ENCODE results near the gene AKR7A2.
"Not testable (repeated sequence)": the region's sequence is repeated elsewhere in the genome, so short reads cannot be mapped to it uniquely, and the experiment has no call there.

Gene AKR7A2

GRCh38 chr1:19294638-19295037 is 17.3 kb downstream of the AKR7A2 start:
- no peak for DNase-seq

- DNase-seq, result no peak
Measured at GRCh38 chr1:19289244-19289643, 22.7 kb downstream of the AKR7A2 start.

DNA sequence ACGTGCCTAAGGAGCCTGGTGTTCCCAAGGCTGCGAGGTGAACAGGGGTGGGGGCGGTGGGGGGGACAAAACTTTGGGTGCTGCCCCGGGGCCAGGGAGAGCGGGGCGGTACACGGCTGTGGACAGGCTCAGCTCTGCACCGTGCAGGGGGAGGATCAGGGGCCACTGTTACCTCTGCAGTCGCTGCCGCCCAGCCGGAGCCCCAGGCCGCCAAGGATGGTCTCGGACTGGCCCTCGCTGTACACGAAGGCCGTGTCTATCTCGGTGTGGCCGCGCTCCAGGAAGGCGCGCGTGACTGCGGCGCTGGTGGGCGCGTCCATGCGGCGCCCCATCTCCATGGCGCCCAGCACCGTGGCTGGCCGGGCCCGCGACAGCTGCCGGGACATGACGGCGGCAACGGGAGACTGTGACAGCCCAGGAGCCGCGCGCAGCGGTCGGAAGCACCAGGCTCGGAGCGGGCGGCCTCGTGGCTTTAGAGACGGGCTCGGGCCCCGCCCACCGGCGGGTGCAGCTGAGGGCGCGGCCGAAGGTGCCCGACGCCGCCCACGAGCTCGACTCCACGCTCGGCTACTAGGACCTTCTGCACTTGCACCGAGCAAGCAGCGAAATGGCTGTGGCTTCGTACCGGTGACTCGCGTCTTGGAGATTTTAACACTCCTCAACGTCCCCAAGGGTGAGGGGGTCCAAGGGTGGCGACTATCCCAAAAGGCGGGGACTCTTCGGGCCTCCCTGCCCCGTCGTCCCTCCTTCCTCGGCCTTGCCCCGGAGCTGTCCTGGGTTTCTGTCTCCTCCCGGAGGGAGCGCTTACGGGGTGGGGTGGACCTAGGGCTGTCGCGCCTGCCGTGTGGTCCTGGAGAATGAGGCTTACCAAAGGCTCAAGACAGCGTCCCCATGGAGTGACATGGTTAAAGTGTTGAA is 23.4 kb downstream of the AKR7A2 start, which contains the start of gene AKR7A3:
AKR7A3 (minus strand) TSS at position 447 of the 918 bp plus-strand sequence; CDS start at position 386, 61 bp downstream.
- DNase-seq, result peak; percentile 53

GRCh38 chr1:19287436-19288185 is 24.3 kb downstream of the AKR7A2 start:
- no peak for DNase-seq

- DNase-seq, result not testable (repeated sequence)
Measured at GRCh38 chr1:19285807-19286206, 26.1 kb downstream of the AKR7A2 start.

DNA sequence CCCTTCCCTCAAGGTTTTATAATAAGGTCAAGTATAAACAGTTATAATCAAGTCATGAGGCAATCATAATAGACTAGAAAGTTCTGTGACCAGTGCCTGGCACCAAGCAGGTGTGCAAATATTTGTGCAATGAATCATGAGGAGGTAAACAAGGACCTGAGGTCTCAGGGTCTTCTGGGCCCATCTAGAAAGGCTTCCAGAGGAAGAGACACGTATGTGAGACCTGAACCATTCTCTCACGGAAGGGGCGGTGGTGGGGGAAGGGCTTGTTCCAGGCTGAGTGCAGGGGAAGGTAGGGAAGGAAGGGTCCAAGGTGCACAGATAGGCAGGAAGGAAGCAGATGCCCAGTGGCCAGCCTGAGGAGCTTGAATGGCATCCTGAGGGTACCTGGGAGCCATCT is 26.6 kb downstream of the AKR7A2 start:
- not testable (repeated sequence) for DNase-seq

DNA sequence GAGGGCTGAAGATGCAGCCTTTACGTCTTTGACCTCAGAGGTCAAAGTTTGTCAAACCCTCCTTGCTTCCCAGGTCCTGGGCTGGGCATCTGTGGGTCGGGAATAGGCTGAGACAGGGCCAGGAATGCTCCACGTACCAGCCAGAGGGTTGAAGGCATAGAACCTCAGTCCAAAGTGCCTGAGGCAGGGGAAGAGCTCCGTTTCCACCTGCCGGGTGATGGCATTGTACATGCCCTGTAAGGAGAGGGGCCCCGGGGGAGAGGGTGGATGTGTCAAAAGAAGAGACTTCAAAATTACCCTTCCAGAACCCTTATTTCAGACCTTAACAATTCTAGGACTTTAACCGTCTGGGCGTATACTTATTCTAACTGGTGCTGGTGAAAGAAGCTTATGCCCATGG is 27.1 kb downstream of the AKR7A2 start:
- no peak for DNase-seq

DNA sequence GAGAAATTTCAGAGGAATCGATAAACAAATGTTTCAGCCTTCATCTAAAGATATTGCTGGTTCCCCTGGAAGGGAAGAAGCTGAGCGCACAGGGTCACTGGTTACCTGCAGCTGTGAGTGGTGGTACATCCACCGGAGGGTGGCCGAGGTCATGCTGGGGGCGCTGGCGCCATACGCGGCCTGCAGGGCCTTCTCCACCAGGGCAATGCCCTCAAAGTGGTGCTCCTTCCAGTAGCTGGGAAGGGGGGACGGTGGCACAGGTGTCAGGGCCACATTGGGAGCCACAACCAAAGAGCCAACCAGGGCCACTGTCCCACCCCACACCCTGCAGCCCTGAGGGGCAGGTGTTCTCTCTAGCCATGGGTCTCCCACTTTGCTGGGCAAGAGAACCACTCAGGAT is 28.1 kb downstream of the AKR7A2 start:
- DNase-seq, result no peak

DNA sequence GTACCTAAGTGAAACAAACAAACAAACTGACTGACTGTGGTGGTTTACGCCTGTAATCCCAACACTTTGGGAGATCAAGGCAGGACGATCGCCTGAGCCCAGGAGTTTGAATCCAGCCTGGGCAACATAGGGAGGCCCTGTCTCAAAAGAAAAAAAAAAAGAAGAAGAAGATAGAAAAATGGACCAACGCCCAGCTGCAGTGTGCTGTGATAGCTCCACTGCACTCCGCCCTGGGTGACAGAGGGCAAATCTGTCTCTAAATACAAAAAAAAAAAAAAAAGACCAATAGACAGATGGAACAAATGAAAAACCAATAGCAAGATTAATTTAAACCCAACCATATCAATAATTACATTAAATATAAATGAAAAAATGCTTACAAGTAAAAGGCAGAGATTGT is 37.3 kb downstream of the AKR7A2 start:
- DNase-seq, result no peak

DNA sequence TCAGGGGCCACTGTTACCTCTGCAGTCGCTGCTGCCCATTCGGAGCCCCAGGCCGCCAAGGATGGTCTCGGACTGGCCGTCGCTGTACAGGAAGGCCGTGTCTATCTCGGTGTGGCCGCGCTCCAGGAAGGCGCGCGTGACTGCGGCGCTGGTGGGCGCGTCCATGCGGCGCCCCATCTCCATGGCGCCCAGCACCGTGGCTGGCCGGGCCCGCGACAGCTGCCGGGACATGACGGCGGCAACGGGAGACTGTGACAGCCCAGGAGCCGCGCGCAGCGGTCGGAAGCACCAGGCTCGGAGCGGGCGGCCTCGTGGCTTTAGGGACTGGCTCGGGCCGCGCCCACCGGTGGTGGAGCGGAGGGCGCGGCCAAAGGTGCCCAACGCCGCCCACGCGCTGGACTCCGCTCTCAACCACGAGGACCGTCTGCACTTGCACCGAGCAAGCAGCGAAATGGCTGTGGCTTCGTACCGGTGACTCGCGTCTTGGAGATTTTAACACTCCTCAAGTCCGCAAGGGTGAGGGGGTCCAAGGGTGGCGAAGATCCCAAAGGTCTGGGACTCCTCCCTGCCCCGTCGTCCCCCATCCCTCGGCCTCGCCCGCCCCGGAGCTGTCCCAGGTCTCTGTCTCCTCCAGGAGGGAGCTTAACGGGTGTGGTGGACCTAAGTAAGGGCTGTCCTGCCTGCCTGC is 38.0 kb downstream of the AKR7A2 start:
- not testable (repeated sequence) for DNase-seq

DNA sequence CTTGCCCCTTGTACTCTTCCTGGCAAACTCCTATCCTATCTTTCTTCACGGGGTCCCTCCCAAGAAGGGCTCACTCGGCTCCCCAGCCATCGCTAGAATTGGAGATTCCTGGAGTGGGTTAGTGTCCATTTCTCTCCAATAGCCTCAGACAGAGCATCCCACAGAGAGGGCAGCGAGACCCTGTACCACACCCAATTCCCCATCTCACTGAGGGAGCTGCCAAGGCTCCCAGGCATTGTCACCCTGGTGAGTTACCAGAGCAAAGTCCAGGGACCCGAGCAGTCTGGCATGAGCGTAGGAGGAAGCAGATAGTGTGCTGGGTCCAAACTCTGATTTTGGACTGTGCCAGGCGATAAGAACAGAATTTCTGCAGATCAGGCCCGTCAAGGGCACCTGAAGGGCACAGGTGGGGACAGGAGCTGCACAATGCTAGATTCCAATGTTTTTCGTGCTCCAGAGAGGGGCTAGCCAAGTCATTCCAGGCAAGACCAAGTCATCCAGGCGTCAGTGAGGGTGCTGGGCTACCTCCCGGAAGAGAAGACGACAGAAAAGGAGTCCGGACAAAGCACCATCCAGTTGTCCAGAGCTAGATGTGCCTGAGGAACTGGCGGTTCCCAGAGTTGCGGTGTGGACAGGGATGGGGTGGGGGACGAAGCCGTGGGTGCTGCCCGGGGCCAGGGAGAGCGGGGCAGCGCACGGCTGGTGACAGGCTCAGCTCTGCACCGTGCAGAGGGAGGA is 38.7 kb downstream of the AKR7A2 start:
- no peak for DNase-seq

- DNase-seq, result no peak
Measured at GRCh38 chr1:19272064-19272463, 39.9 kb downstream of the AKR7A2 start.

GRCh38 chr1:19270343-19270730 is 41.6 kb downstream of the AKR7A2 start:
- DNase-seq, result not testable (repeated sequence)

GRCh38 chr1:19269427-19270342 is 42.3 kb downstream of the AKR7A2 start:
- DNase-seq, result not testable (repeated sequence)

- no peak for DNase-seq
Measured at GRCh38 chr1:19268445-19268844, 43.5 kb downstream of the AKR7A2 start.

- no peak for DNase-seq
Measured at GRCh38 chr1:19262744-19263143, 49.2 kb downstream of the AKR7A2 start.

DNA sequence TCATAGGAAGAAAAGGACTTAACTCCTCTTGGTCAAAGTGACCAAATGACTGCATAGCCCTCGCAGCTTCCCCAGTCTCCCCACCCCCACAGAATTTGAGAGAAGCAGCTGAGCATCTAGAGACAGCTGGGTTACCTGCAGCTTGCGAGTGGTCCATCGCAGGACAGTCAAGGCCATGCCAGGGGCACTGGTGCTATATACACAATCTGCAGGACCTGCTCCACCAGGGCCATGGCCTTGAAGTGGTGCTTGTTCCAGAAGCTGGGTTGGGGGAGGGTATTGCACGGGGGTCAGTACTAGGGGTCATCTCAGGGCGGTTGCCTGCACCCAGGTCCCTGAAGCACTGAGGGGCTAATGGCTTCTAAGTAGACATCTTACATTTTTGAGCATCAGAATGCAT is 49.9 kb downstream of the AKR7A2 start:
- no peak for DNase-seq

DNA sequence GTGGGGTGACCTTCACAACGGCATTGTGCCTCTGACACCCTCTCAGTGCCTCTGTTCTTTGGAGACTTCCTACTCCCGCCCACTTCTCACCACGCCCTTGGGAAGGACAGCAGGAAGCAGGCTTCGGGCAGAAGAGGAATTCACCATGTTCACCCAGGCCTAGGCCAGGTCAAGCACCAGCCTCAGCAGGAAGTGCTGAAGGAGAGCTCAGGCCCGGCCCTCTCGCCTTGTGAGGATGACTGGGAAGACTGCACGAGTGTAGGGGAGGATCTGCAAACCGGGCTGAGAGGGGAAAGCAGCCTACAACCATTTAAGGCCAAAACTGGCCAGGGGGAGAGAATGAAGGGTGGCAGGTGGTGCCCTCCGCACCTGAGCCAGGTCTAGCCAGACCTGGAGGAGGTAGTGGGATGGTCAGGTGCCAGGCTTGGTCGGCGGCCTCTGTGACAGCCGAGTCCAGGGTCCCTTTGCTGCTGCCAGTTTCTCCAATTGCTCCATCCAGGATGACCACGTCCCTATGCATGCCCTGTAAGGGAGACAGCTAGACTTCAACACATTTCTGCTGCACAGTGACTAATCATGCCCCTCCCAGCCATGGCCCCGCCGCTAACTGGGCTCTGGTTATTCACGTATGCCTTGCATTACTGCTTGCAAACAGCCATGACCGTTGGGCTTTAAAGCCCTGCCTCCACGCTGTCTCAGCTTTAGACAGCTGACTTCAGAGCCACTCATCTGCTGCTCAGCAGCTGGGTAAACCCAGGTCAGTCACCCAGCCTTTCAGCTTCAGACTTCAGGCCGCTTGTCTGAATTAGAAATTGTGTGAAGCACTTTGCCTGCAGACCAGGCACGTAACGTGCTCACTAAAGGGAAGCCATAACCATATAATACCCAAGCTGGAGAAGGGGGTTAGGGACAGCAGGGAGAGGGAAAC is 51.5 kb downstream of the AKR7A2 start:
- peak; percentile 20 for DNase-seq

GRCh38 chr1:19258353-19258752 is 53.6 kb downstream of the AKR7A2 start:
- DNase-seq, result no peak

Measured in eye (tissue), 1 donor.